GM13977 (cell line): Measurements from ENCODE around the gene HOXC9.

Experiments used
- DNase-seq: peaks from one replicate; pipeline ENCODE4 v3.0.0; 2012; ENCODE audit warnings: low spot score
- in situ Hi-C: fragments of 300-500 bp; cut with MboI; formaldehyde crosslinking; loops from one replicate; pipeline ENCODE4 v1.12.0; 2022; ENCODE audit warnings: low sequenced_read_pairs, low pct_unique_long_range_greater_than_20kb, mixed read lengths, inconsistent platforms; ENCODE audit not compliant: unreplicated experiment
- TF ChIP-seq, protein P1 (sequence below): IDR thresholded peaks from 2 replicates; pipeline ENCODE4 v1.5.1; 2012; ENCODE audit warnings: mild to moderate bottlenecking, control low read depth; ENCODE audit not compliant: insufficient read depth; ENCODE audit errors: extremely low read depth, missing control alignments

Gene HOXC9

GRCh38 chr12:53964315-53964713 lies 35.6 kb upstream of the HOXC9 start:
- TF ChIP-seq, protein P1, sequence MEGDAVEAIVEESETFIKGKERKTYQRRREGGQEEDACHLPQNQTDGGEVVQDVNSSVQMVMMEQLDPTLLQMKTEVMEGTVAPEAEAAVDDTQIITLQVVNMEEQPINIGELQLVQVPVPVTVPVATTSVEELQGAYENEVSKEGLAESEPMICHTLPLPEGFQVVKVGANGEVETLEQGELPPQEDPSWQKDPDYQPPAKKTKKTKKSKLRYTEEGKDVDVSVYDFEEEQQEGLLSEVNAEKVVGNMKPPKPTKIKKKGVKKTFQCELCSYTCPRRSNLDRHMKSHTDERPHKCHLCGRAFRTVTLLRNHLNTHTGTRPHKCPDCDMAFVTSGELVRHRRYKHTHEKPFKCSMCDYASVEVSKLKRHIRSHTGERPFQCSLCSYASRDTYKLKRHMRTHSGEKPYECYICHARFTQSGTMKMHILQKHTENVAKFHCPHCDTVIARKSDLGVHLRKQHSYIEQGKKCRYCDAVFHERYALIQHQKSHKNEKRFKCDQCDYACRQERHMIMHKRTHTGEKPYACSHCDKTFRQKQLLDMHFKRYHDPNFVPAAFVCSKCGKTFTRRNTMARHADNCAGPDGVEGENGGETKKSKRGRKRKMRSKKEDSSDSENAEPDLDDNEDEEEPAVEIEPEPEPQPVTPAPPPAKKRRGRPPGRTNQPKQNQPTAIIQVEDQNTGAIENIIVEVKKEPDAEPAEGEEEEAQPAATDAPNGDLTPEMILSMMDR: no peak
- in situ Hi-C loops: no loop called here
- no peak for DNase-seq

- no peak for DNase-seq
- in situ Hi-C loops: no loop called here
- TF ChIP-seq, protein P1: no peak
Observed at GRCh38 chr12:53965281-53966084, 34.5 kb upstream of the HOXC9 start.

DNA sequence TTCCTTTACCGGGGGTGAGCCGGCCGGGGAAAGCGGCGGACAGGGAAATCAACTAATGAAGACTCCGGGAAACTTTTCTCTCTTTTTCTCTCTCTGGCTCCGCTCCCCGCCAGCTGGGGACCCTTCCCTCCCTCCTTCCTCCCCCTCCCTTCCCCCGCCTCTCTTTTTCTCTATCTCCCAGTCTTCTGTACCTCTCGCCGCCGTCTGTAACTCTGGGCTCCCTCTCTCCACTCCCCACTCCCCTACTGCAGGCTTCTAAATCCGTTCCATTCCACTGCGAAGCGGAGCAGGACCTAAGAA lies 33.9 kb upstream of the HOXC9 start:
- DNase-seq: no peak
- TF ChIP-seq, protein P1: no peak
- in situ Hi-C loops: no loop called here

GRCh38 chr12:53966385-53967133 lies 33.4 kb upstream of the HOXC9 start:
- in situ Hi-C loops: no loop called here
- TF ChIP-seq, protein P1: no peak
- no peak for DNase-seq

DNA sequence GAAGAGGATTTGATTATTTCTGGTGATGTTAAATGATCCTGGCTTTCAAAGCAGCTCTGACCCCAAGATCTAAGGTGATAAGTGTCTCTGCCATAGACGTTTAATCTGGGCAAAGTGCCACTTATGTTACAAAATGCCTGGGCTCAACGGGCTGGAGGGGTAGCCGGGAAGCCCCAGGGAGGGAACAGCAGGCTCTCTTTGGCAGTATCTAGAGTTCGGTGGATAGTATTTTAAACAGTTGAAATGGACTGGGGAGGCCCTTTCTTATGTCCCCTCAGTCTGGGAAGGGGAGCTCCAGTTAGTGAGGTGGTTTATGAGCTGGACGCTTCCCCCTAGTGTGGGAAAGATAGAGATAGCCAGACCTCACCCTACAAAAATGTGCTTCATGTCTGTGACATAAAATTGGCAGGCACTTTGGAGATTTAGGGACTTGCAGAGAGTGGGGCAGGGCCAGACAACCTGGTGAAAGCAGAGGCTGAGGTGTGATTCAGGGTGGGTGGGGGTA lies 32.5 kb upstream of the HOXC9 start:
- no peak for DNase-seq
- TF ChIP-seq, protein P1: no peak
- in situ Hi-C loops: no loop called here

DNA sequence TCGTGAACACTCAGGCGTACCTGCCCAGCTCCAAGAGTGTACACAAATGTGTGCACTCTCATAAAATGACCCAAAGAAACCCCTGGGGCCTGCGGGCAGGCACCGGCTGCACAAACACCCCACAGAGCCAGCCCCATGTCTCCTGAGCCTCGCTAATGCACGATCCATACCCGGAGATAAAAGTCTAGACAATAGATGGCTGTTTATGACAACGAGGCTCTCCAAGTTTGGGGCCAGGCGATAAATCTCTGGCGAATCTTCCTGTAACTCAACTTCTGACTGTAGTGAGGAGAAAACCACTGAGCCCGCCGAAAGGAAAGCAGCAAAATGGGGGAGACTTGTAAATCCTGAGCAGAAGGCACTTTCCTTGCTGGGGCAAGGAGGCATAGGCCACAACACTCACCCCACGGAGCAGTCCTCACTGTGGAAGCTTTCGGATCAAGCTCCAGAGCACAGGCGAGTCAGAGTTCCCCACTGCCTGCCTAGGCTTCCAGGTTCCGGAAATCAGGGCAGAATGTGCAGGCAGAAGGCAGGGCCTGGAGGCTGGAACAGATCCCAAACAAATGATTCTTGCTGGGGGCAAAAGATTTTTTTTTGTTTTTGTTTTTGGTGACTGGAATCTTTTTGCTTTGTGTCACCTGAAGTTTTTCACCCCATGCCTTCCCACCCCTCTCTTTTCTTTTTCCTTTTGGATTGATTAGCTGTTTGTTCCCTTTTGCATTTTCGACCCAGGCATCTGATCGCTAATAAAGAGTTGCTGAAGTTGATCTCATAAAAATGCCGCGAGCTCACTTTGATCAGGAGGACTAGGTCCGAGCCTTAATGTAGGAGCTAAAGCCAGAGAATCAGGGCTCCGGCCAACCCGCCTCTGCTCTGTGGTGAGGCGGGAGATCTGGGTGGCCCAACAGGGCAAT lies 31.5 kb upstream of the HOXC9 start:
- in situ Hi-C loops: no loop called here
- DNase-seq: no peak
- TF ChIP-seq, protein P1: no peak
